CD4-positive, alpha-beta T cell treated with Interleukin-1 beta for 1 hour (primary cell): ENCODE measurements around the gene PHF12.

Source experiments
- DNase-seq, 2 donors: peaks; one replicate each; pipeline ENCODE4 v3.0.0-alpha.2; 2020 to 2022

Gene PHF12

DNA sequence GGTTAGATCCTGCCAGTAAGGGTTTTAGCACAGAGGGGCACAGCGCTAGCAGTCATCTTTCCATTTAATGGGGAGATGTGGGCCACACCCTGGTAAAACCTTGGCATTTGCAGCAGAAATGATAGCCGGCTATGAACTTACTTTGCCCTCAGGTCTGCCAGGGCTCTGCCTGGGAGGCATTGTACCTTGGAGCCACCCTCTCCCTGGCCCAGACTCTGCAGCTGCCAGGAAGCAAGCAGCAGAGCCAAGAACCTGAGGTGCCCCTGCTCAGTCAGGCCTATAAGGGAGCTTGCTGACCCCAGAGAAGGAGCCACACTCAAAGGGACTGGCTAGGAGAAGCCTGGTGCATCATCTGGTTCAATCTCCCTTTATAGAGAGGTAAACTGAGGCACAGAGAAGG lies 23.7 kb upstream of the PHF12 start:
- DNase-seq = no peak

GRCh38 chr17:28974451-28974850 lies 23.1 kb upstream of the PHF12 start:
- no peak for DNase-seq

GRCh38 chr17:28973425-28973824 lies 22.1 kb upstream of the PHF12 start:
- no peak for DNase-seq

DNA sequence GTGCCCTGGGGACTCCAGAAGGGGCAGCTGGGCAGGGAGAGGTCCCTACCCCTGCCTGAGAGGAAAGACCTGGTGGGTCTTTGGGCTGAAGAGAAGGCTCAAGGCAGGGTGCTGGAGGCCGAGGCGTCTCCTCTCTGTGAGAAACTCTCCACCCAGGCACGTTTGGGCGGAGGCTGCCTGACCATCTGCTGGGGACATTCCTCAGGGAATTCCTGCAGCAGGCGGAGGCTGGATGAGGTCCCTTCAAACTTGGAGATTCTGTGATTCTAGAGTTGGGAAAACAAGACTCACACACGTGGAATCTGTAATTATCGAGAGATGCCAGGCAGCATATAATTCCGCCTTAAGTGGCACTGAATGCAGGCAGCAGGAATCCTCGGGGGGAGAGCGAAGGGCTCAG lies 21.1 kb upstream of the PHF12 start:
- no peak for DNase-seq

- no peak for DNase-seq
Measured at GRCh38 chr17:28970879-28971278, 19.6 kb upstream of the PHF12 start.

DNA sequence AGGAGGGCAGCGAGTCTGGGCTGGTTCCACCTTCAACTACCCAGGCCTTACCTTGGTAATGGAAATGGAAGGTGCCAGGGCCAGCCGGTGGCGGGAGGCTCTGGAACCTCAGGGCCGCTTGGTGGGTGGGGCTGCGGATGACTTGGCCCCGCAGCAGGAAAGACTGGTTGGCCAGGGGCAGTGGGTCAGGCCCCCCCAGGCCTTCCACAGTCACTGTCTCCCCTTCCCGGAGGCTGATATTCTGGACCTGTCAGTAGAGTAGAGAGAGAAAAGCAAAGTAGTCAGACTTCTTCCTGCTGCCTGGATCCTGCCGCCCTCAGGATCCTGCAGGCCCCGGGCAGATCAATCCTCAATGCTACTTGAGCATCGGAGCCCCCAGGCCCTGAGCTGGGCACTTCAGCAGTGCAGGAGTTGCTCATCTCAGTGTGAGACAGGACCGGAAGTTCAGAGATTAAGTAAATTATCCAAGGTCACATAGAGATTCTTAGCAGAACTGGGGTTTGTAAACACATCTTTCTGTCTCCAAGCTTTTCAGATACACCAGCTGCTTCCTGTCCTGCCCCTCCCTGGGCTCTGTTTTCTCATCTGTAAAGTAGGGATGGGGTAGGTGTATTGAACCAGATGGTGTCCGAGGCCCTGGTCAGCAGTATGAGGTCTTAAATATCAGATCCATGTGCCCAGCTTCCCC lies 18.5 kb upstream of the PHF12 start:
- DNase-seq = no peak

GRCh38 chr17:28968914-28969295 lies 17.6 kb upstream of the PHF12 start:
- no peak for DNase-seq

DNA sequence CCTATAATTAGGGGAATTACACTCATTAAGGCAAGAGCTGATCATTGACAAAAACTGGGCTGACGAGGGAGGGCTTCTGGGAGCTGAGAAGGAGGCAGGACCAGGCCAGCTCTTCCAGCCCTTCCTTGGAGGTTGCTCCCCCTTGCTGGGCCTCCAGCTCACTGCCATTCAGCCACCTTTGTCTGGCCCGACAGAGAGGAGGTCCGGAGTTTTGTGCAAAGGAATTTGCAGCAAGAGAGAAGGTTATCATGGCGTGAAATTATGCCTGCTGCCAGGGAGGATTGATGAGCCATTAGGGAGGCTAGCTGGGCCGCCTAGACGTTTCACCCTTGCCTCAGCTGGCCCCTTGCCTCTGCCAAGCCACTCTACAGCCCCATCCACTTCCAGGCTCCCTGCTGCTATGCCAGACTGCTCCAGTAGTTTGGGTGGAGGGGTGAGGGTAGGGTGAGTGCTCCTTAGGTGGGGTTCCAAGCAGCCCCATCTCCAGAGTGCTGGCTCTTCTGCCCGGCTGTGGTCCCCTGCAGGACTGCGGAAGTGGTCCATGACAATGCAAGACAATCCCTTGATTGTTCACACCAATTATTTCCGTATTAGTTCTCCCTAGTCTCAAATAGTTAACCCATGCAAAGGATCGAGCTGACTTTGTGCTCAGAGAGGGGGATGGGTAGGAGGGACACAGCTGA lies 17.1 kb upstream of the PHF12 start:
- no peak for DNase-seq

- peak in 1 of 2 donors; percentile 26 for DNase-seq
Measured at GRCh38 chr17:28967221-28968135, 16.2 kb upstream of the PHF12 start.

GRCh38 chr17:28963841-28964240 lies 12.5 kb upstream of the PHF12 start:
- DNase-seq = no peak

DNA sequence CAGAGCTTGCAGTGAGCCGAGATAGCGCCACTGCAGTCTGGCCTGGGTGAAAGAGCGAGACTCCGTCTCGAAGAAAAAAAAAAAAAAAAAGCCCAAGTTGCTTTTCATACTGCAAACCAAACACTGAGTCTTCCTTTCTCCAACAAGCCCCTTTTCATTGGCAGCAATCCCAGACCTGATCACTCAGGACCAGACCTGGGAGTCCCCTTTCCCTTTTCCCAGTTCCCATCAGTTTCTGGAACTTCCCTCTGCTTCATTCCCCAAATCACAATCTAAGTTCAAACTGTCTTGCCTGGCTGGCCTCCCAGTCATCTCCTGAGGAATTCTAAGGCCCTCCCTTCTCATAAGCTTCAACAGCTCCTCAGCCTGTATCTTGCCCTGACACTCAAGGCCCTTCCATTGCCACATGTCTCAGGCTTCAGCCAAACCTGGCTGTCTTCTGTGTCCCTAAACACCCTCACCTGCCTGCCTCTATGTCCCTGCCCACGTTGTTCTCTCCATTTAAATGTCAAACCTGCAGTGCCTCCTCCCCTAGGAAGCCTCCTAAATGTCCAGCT lies 11.8 kb upstream of the PHF12 start:
- DNase-seq = no peak

GRCh38 chr17:28961391-28961790 lies 10.1 kb upstream of the PHF12 start:
- no peak for DNase-seq

DNA sequence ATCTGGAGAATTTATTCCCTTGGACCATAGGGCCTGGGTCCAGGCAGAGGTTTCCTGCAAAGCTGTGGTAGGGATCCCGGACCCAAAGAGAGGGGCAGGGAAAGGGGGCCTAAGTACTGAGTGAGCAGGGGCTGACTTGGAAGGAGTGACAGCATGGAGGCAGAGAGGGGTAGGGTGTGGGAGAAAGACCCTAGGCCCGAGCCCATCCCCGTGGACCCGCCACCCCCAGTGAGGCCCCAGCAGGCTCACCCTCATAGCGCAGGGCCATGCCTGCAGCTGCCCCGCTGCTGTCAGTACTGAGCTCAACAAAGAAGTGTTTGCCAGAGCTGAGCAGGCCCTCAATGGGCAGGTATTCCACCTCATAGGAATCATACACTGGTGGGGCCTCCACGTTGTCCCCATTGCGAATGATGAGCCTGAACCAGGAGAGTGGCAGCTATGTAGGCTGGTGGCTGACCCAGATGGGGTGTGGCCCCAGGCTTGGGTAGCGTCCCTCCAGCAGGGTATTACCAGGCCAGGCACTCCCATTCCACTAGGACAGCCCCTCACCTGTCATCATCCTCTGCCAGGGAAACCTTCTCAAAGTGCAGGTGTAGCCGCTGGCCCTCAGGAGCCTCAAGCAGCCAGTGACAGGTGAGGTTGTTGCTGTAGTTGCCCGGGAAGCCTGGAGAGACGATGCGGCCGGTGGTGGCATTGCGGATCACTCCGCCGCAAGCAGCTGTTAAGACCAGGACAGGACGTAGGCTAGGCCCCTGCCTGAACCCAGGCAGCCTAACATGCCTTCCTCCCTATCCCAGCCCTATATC lies 9.1 kb upstream of the PHF12 start:
- no peak for DNase-seq

- no peak for DNase-seq
Measured at GRCh38 chr17:28959471-28959871, 8.2 kb upstream of the PHF12 start.

DNA sequence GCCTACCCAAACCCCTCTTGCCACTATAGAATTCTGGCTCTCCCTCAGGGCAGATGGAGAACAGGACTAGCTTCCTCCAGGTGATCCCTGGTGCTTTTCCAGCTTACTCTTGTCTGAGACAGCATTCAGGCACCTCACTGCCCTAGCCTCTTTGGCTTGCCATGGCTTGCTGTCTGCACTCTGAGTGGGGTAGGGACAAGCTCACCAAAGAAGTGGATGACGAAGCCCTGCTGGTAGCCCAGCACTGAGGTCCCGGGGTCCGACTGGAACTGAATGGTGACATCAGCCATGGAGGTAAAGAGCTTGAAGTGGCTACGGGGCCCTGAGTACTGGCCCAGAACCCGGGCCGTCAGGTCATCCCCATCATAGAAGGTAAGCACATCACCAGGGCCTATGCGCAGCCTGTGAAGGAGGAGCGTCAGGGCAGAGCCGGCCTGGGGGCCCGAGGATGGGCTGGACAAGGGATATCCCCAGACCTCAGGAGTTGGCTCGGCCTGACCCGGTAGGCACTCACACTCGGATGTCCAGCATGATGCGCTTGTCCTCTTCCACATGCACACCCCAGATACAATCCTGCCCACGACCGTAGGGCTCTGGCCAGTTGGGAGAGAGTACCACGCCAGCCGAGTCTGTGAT lies 7.6 kb upstream of the PHF12 start:
- DNase-seq = no peak

- no peak for DNase-seq
Measured at GRCh38 chr17:28957992-28958355, 6.7 kb upstream of the PHF12 start.

DNA sequence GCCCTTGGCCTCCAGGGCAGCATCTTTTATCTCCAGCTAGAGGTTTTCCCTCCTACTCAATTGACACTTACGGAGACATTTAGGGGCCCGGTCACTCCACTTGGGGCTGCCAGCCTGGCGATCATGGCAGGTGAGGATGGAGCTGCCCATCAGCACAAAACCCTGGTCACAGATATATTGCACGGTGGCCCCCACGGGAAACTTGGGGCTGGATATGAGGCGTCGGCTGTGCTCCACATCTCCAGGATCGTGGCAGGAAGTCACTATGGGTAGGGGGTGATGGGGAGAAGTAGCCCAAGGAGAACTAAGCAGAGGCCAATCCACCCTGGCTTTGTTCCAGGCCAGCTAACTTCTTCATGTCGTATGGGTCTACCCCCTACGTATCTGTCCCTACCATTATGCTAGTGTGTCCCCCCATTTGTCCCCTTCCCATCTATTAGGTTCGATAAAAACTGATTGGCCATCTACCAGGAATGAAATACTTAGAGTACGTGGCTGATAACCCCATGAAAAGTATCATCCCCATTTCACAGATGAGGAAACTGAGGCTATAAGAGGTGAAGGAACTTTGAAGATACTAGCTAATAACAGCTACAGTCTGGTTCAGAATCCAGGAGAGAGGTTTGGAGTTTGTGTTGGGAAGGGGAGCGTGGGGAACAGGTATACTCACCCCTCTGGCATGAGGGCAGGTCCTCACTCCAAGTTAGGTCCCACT lies 6.1 kb upstream of the PHF12 start:
- DNase-seq = no peak

DNA sequence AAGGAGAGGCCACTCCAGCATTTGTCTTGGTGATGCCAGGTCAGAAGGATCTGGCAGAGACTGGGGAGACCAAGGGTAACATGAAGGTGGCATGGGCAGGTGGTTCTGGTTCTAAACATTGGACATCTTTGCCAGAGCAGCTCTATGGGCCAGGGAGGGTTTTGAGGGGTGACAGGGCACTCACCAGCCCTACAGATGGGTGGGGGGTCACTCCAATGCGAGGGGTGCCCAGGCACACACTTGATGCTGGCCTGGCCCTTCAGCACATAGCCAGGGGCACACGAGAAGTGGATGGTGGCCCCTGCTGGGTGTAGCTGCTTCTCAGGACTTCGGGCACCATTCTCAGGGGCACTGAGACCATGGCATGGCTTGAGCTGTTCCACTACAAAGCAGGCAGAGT lies 5.5 kb upstream of the PHF12 start:
- DNase-seq = no peak

GRCh38 chr17:28956112-28956511 lies 4.8 kb upstream of the PHF12 start:
- DNase-seq = no peak

- no peak for DNase-seq
Measured at GRCh38 chr17:28955408-28955807, 4.1 kb upstream of the PHF12 start.

DNA sequence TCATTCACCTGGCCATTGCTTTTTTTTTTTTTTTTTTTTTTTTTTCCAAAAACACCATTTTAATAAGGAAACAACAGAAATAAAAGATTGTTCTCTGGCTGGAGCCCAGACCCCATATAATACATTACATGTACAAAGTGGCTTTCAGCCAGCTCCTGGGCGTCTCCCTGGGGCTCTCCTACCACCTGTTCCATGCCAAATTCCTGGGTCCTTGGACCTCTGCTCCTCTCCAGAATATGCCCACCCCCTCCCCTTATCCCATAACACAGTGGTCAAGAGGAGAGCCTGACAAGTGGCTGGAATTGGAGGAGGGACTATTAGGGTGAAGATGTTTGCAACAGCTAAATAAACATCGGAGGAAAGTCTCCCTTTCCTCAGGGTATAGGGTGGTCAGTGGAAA lies 3.6 kb upstream of the PHF12 start:
- no peak for DNase-seq
